ENCODE data around the gene PGAP3. TPM values are rescaled to one million over a fixed set of nuclear protein-coding genes. Genes with fewer than 3 reads are reported as not detected.

PGAP3 gene
- total RNA-seq, 1 experiment from 2014 or later: 29.0 TPM

DNA sequence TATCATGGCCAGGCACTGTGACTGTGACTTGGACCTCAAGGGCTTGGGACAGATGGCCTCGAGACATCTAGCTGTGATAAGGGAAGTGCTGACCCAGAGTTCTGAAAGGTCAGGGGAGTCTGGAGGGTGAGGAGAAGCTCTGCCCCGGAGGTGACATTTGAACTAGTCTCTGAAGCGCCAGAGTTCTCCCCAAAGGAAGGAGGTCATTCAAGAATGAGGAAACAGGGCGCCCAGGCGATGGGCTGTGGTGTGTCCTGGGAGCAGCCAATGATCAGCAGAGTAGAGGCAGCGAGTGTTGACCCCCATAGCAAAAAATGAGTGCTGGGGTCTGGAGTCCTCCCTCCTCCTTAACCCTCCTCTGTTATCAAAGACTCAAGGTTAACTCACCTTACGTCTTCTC, 46.0 kb downstream of the PGAP3 start:
- WGBS (ENCODE audit: extremely low coverage, insufficient read length, low lambda C conversion rate): no CpG with 5 or more reads among the region's 7 CpGs
- Histone ChIP-seq H2AK5ac (ENCODE audit: insufficient read length, low read length) (no peak overlapping the region), H2AFZ (ENCODE audit: low read length) (no peak overlapping the region), H2BK120ac (ENCODE audit: low read depth, low read length, poor library complexity, severe bottlenecking) (no peak overlapping the region), H3K27me3 (ENCODE audit: insufficient read depth, low read length) (no peaks in the 10 kb centered on the region), H3K79me1 (ENCODE audit: insufficient read depth, low read depth, low read length, poor library complexity, severe bottlenecking) (no peaks in the 10 kb centered on the region), H3K4me2 (ENCODE audit: insufficient read depth, insufficient read length, low read length) (no peak overlapping the region), H3K14ac (ENCODE audit: insufficient read depth, low read length) (no peak overlapping the region), H3K4me1 (ENCODE audit: insufficient read depth, low read length) (peaks cover 2% of the 10 kb centered on the region; the same call in 1 of the 2 replicates), H4K5ac (ENCODE audit: insufficient read length, low read depth, low read length) (no peak overlapping the region), H3K9me3 (ENCODE audit: control insufficient read depth, low read depth, low read length) (no peaks in the 10 kb centered on the region), H3K27ac (ENCODE audit: insufficient read length, low read depth, low read length) (no peak overlapping the region), H3K9ac (ENCODE audit: extremely low read depth, insufficient read length, low read length) (no peak overlapping the region), H4K20me1 (ENCODE audit: control insufficient read depth, insufficient read depth, insufficient read length) (no peaks in the 10 kb centered on the region), H2BK15ac (ENCODE audit: low read depth, low read length) (no peak overlapping the region), H2BK5ac (ENCODE audit: insufficient read length, low read length) (no peak overlapping the region), H3K79me2 (ENCODE audit: insufficient read depth, low read length) (no peaks in the 10 kb centered on the region; the same call in 1 of the 2 replicates), H2BK12ac (ENCODE audit: insufficient read length, low read depth, low read length) (no peak overlapping the region), H3T11ph (ENCODE audit: low read length) (no peak overlapping the region), H3K18ac (ENCODE audit: insufficient read length, low read depth, low read length) (no peak overlapping the region), H3K23ac (ENCODE audit: insufficient read length, low read depth, low read length) (no peak overlapping the region), H3K56ac (ENCODE audit: insufficient read length, low read depth, low read length) (no peak overlapping the region), H4K8ac (replicated peaks; ENCODE audit: insufficient read length, low read depth, low read length) (no peak overlapping the region), H2BK20ac (ENCODE audit: low read depth, low read length, poor library complexity, severe bottlenecking) (no peak overlapping the region), H3K4ac (ENCODE audit: low read depth, low read length) (no peak overlapping the region), H3K23me2 (ENCODE audit: insufficient read length, low read depth, low read length, poor library complexity, severe bottlenecking) (peaks cover 11% of the 10 kb centered on the region), H4K91ac (ENCODE audit: insufficient read length, low read depth, low read length) (no peak overlapping the region)
- no peaks in the 10 kb centered on the region for H3K9me3 Mint-ChIP-seq
- H3K27me3 Mint-ChIP-seq (ENCODE audit: low read depth): no peaks in the 10 kb centered on the region; the same call in 1 of the 2 replicates
- peak overlapping the region in 1 of 3 experiments; percentile 70; a peak in 2 of 7 replicates for H3K27ac Mint-ChIP-seq
- no peak overlapping the region for H3K4me3 Mint-ChIP-seq
- peaks cover 59 to 64% of the 10 kb centered on the region in 2 experiments for H3K4me1 Mint-ChIP-seq
- peaks cover 0 to 5% (median 0%) of the 10 kb centered on the region in 3 experiments; a peak in 3 of 7 replicates for H3K36me3 Mint-ChIP-seq (ENCODE audit: insufficient read depth in 1 of 3, low read depth in 3 of 3)
- TF ChIP-seq CTCF (conservative IDR thresholded peaks at IDR 0.05): no peak
- no peak for DNase-seq
